Cardiac muscle cell (in vitro differentiated cells and primary cell): ENCODE results near the gene ABCC8. TPM values are rescaled to one million over a fixed set of nuclear protein-coding genes. Genes with fewer than 3 reads are reported as not detected.

ENCODE experiments used
- DNase-seq, 2 donors: peaks; one replicate each; pipeline versions ENCODE4 v3.0.0 to v3.0.0-alpha.2; 2010 to 2017; ENCODE audit warnings: low read depth in 1 of 2, low spot score in 1 of 2
- H3K27ac ChIP-seq: fragments of 200-600 bp; sonication (generic); 2 replicates; pipeline ENCODE4 v1.5.1; 2016
- H3K27me3 ChIP-seq: fragments of 200-600 bp; sonication (generic); 2 replicates; pipeline ENCODE4 v1.6.0; 2016; ENCODE audit warnings: control low read depth
- H3K36me3 ChIP-seq: fragments of 200-600 bp; sonication (generic); 2 replicates; pipeline ENCODE4 v1.5.1; 2016; ENCODE audit warnings: control low read depth
- H3K4me1 ChIP-seq: fragments of 200-600 bp; sonication (generic); 2 replicates; pipeline ENCODE4 v1.8.1; 2017; ENCODE audit warnings: low read depth, mild to moderate bottlenecking, mixed run types
- H3K4me3 ChIP-seq: fragments of 200-600 bp; sonication (generic); 2 replicates; pipeline ENCODE4 v1.5.1; 2016; ENCODE audit warnings: mild to moderate bottlenecking
- H3K9me3 ChIP-seq: fragments of 200-600 bp; sonication (generic); 2 replicates; pipeline ENCODE4 v1.5.1; 2017; ENCODE audit warnings: low read depth, mild to moderate bottlenecking, control low read depth
- CTCF ChIP-seq: IDR thresholded peaks from 2 replicates; pipeline ENCODE4 v1.5.1; 2012; ENCODE audit warnings: low read depth, mild to moderate bottlenecking, low read length
- polyA plus RNA-seq: library from polyadenylated mRNA; unstranded; fragments of >200 nt; fragmentation: Nextera tagmentation; extraction: Ambion mirVana; gene quantifications from 2 replicates; pipeline ENCODE4 v1.2.1, GENCODE V29; 2016
- total RNA-seq: library from RNA; depleted of rRNA; stranded (reverse); fragments of >200 nt; gene quantifications from 2 replicates; pipeline ENCODE4 v1.2.3, GENCODE V29; 2016

ABCC8 gene
- total and polyA plus RNA-seq, 2 experiments from 2014 or later: 2.4 to 5.3 TPM

- Histone ChIP-seq H3K4me1 (peaks cover 7% of the 10 kb centered on the region), H3K27me3 (no peaks in the 10 kb centered on the region), H3K4me3 (no peak overlapping the region), H3K9me3 (no peaks in the 10 kb centered on the region), H3K27ac (no peak overlapping the region), H3K36me3 (no peaks in the 10 kb centered on the region)
- no peak for DNase-seq
- TF ChIP-seq CTCF: no peak
Observed at GRCh38 chr11:17382046-17382728, 94.5 kb downstream of the ABCC8 start.

- no peaks in the 10 kb centered on the region for H3K27me3 ChIP-seq
- no peak overlapping the region for H3K27ac ChIP-seq
- TF ChIP-seq CTCF: no peak
- H3K4me1 ChIP-seq: peaks cover 3% of the 10 kb centered on the region
- no peaks in the 10 kb centered on the region for H3K36me3 ChIP-seq
- H3K4me3 ChIP-seq: no peak overlapping the region
- DNase-seq: peak in 1 of 2 donors; percentile 10
- H3K9me3 ChIP-seq: no peaks in the 10 kb centered on the region
Observed at GRCh38 chr11:17381156-17381555, 95.5 kb downstream of the ABCC8 start.

GRCh38 chr11:17379383-17380180, 97.1 kb downstream of the ABCC8 start:
- Histone ChIP-seq H3K27me3 (no peaks in the 10 kb centered on the region), H3K4me3 (no peak overlapping the region), H3K36me3 (no peaks in the 10 kb centered on the region), H3K9me3 (no peaks in the 10 kb centered on the region), H3K27ac (no peak overlapping the region), H3K4me1 (no peaks in the 10 kb centered on the region)
- no peak for TF ChIP-seq CTCF
- DNase-seq: no peak

- no peaks in the 10 kb centered on the region for H3K4me1 ChIP-seq
- TF ChIP-seq CTCF: no peak
- H3K27ac ChIP-seq: no peak overlapping the region
- no peak for DNase-seq
- no peaks in the 10 kb centered on the region for H3K27me3 ChIP-seq
- H3K36me3 ChIP-seq: no peaks in the 10 kb centered on the region
- no peak overlapping the region for H3K4me3 ChIP-seq
- H3K9me3 ChIP-seq: no peaks in the 10 kb centered on the region
Observed at GRCh38 chr11:17378655-17379054, 98.0 kb downstream of the ABCC8 start.

GRCh38 chr11:17376493-17376892, 100.2 kb downstream of the ABCC8 start:
- Histone ChIP-seq H3K9me3 (no peaks in the 10 kb centered on the region), H3K4me3 (no peak overlapping the region), H3K36me3 (no peaks in the 10 kb centered on the region), H3K27ac (no peak overlapping the region), H3K4me1 (no peaks in the 10 kb centered on the region), H3K27me3 (no peaks in the 10 kb centered on the region)
- no peak for DNase-seq
- TF ChIP-seq CTCF: no peak
